Non-pigmented ciliary epithelial cell (primary cell): ENCODE measurements around the gene CHRNG.

Source experiments
- DNase-seq: peaks from one replicate; pipeline ENCODE4 v3.0.0-alpha.2; 2010; ENCODE audit warnings: low read depth

Gene CHRNG

DNA sequence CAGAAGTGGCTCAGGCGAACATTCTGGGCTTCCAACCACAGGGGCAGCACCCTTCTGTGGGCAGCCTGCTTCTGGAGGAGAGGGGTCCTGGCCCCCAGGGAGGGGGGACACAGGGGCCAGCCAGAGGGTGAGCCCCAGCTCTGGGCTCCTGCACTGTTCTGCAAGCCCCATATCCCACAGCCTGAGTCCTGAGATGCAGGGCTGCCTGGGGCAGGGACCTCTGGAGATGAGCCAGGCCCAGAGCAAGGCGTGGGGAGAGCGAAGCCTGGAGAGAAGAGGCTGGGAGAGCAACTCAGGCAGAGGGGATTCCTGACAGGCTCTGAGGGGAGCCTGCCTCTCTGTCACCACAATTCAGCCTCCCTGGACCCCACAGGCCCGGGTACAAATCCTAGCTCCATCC, 32.8 kb upstream of the CHRNG start:
- DNase-seq: no peak

DNA sequence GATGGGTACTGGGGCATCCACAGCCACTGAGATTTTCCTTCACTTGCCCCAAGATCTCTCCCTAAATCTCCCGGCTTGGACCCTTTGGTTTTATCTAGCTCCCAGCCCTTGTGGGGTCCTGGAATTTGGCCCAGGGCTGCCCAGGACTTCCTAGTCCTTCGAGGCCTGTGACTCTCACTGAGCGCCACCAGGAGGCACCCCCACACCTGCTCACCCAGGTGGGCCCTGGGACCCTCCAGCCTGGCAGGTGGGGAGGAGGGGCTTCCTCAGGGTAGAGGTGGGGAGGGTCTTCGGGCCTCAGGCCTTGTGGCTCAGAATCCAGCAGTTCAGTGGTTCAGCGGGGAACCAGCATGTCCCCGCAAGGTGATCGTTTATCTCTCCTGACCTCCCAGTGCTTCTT, 31.2 kb upstream of the CHRNG start:
- no peak for DNase-seq

DNA sequence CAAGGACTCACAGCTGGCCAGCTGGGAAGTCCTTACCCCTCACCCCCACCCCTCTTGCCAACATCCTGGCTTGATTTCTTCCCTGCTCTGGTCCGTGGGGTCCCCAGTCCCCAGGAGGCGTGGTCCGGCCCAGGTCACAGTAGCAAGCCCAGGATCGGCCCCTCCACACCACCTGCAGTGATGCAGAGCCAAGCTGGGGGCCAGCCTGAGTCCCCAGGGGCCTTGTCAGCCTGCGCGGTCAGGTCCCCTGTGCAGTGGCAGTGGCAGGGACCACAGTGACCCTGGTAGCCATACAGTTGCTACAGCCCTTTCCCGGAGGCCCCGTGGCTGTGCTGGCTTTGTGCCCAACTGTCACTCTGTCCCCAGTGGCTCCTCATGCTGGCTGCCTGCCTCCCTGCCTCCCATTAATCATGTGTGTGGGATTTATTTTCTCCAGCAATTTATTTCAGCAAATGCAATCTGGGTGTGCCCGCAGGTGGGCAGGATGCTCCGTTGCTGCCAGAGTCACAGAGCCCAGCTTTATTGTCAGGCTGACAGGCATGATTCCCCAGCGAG, 28.1 kb upstream of the CHRNG start:
- no peak for DNase-seq

DNA sequence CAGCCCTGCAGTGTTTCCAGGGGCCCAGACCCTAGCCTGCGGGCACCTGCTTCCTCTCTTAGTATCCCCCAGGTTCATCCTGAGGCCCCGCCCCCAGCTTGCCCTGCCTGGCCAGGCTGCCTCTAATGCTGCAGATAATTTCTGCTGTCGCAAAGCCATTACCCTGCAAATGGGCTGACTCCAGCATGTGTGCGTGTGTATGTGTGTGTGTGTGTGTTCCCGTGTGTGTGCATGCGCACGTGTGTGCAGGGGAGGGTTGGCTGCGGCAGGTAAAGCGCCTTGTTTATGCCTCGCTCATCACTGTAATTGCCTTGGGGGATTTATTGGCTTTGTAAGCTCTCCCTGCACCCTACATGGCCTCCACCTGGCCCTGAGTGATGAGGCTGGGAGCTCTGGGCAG, 26.9 kb upstream of the CHRNG start:
- DNase-seq: no peak

DNA sequence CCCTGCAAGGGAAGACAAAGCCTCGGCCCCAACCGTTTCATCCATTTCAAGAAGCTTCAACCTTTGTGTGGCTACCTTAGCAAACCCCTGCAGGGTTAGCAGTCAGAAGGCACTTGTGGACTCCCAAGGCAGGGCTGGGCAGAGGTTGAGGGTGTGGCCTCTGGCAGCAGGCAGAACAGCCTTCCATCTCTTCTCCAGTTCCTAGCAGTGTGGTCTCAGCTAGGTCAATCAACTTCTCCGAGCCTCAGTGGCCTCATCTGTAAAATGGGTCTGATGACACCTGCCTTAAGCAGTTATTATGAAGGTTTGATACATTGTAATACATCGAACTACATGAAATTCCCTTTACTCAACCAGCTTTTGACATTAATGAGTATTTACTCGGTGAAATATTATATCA, 26.1 kb upstream of the CHRNG start:
- DNase-seq: no peak

DNA sequence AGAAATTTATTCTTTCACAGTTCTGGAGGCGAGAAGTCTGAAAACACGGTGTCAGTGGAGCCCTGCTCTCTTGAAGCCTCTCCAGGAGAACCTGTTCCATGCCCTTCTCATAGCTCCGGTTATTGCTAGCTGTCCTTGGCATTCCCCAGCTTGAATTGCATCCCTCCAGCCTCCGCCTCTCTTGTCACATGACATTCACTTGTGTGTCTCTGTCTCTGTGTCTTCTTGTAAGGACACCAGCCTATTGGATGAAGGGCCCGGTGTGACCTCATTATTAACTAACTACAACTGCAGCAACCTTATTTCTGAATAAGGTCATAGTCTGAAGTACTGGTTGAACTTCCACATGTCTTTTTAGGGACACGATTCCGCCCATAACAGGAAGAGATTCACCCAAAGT, 23.9 kb upstream of the CHRNG start:
- DNase-seq: no peak

DNA sequence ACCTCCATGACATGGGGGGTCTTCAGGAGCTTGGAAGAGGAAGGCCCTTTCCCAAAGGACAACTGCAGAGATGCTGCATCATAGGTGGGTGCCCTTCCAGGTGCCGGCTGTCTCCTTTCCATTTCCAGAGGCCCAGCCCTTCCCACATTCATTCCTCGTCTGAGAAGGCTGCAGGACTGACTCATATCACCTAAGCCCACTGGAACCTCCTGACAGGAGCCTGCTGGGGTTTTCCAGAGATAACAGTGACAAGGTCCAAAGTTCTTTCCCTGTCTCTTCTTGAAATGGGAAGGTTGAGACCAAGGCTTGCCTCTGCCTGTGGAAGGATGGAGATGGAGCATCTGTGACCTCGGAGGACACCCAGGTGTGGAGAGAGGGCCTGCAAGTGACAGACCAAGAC, 22.9 kb upstream of the CHRNG start:
- DNase-seq: no peak

DNA sequence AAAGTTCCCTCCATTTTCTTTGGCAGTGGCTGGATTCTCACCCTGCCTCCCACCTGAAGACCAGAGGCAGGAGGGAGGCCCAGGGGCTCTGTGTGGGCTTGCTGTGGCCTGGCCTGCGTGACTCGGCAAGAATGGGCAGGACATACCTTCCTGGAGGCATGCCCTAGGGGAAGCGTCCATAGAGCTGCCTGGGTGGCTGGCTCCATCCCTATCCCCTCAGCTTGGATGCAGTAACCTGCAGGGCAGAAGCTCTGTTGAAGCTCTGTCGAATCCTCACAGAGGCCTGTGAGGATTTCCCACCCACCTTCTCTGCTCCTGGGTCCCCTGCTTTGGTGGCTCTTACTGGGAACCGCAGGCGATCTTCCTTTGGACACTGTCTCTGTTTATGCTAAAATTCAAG, 20.6 kb upstream of the CHRNG start:
- no peak for DNase-seq

DNA sequence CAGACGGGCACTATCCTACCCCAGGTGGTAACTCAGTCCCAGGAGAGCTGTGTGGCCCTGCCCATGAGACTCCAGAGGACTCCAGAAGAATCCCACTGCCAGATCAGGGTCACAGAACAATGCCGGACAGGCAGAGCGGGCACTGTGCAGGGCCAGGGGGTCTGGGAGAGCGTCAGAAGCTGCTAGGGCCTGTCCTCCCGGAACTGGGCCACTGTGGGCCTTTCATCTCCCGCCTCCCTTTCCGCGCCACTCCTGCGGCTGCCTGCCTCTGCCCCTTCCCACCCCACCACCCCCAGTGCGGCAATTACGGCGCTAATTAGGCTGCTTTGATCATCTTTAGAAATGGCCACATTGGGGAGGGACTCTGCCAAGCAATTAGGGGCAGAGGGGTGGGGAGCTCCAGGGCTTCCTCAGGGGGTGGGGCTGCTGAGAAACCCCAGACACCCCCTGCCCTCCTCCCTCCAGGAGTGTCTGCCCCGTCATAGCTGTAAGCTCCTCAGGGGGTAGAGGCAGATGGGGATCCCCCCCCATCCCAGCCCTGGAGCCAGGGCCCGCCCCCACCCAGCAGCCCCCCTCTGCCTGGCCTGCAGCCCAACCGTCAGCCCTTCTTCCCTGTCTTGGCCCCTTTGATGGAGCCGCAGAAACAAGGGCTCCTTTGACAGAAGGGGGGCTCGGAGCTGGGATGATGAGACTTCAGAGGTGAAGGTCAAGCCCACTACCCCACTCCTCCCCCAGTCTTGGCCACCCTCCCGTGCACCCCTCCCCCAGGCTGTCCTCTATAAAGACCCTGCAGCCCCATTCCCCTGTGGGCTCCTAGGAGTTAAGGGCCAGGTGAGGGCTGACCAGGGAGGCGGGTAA, 19.7 kb upstream of the CHRNG start, which contains the start of gene PRSS56:
PRSS56 (plus strand) TSS at position 808 of the 858 bp plus-strand sequence. CDS start 211 bp downstream, outside the sequence.
- no peak for DNase-seq

DNA sequence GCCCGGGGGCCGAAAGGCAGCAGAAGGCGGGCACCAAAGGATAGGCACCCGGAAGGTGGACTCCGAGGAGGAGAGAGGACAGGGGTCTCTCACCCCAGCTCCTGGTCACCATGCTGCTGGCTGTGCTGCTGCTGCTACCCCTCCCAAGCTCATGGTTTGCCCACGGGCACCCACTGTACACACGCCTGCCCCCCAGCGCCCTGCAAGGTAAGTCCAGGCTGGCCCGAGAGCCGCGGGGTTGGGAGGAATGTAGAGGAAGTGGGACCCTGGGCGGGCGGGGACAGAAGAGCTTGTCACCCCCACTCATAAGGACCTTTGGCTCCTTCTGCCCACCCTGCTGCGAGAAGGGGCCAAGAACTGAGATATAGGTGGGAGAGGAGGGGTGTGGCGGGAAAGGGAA, 19.0 kb upstream of the CHRNG start:
- no peak for DNase-seq

DNA sequence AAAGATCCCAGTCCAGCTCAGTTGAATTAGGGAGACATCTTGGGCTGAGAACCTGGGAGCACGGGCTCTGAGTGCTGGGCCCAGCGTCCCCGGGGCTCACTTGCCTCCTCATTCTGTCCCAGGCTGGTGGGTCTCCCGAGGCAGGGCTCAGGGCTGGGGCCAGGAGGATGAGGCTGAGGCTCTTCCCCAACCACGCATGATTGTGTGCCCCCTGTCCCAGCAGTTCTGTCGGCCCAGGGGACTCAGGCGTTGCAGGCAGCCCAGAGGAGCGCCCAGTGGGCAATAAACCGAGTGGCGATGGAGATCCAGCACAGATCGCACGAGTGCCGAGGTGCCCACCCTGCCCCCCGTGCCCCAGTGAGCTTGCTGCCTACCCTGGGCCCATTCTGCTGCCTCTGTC, 18.4 kb upstream of the CHRNG start:
- DNase-seq: no peak

DNA sequence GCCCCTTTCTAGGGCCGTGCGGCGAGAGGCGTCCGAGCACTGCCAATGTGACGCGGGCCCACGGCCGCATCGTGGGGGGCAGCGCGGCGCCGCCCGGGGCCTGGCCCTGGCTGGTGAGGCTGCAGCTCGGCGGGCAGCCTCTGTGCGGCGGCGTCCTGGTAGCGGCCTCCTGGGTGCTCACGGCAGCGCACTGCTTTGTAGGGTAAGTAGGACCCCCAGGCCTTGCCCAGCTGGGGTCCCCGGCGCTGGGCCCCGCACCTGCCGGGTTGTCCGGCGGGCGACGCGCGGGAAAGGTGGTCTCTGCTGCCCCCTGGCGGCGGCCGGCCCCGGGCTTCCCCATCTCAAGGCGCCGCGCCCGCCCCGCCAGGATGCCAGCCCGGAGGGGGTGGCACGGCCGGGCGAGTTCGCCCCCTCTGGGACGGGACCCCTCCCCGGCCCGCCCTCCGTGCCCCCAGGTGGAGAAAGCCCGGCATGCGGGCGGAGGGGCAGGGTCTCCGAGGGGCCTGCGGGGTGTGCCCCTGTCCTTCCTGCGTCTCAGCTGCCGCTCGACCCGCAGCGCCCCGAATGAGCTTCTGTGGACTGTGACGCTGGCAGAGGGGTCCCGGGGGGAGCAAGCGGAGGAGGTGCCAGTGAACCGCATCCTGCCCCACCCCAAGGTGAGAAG, 17.4 kb upstream of the CHRNG start:
- no peak for DNase-seq

DNA sequence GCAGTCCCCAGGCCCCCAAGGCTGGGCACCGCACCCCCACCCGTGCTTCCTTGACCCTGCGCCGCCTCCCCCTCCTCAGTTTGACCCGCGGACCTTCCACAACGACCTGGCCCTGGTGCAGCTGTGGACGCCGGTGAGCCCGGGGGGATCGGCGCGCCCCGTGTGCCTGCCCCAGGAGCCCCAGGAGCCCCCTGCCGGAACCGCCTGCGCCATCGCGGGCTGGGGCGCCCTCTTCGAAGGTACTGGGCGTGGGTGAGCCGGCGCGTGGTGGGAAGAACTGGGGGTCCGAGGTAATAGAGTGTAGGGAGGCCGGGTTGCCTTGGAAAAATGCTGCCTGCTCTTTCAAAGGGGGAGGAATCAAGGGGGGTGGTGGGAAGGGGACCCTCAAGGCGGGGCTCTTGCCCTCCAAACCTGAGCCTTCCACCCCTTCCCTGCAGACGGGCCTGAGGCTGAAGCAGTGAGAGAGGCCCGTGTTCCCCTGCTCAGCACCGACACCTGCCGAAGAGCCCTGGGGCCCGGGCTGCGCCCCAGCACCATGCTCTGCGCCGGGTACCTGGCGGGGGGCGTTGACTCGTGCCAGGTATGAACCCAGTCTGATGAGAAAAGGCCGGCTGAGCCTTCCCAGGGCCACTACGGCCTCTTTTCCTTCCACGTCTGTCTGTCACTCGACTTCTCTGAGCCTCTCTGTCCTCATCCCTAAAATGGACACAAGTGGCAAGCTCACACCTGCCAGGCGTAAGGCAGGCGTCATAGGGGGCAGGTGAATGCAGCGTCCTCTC, 16.7 kb upstream of the CHRNG start:
- no peak for DNase-seq

DNA sequence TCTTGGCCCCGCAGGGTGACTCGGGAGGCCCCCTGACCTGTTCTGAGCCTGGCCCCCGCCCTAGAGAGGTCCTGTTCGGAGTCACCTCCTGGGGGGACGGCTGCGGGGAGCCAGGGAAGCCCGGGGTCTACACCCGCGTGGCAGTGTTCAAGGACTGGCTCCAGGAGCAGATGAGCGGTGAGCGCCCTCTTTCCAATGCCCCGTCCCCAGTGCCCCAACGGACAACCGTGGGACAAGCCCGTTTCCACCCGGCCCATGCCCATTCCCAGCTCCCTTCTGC, 16.1 kb upstream of the CHRNG start:
- no peak for DNase-seq

DNA sequence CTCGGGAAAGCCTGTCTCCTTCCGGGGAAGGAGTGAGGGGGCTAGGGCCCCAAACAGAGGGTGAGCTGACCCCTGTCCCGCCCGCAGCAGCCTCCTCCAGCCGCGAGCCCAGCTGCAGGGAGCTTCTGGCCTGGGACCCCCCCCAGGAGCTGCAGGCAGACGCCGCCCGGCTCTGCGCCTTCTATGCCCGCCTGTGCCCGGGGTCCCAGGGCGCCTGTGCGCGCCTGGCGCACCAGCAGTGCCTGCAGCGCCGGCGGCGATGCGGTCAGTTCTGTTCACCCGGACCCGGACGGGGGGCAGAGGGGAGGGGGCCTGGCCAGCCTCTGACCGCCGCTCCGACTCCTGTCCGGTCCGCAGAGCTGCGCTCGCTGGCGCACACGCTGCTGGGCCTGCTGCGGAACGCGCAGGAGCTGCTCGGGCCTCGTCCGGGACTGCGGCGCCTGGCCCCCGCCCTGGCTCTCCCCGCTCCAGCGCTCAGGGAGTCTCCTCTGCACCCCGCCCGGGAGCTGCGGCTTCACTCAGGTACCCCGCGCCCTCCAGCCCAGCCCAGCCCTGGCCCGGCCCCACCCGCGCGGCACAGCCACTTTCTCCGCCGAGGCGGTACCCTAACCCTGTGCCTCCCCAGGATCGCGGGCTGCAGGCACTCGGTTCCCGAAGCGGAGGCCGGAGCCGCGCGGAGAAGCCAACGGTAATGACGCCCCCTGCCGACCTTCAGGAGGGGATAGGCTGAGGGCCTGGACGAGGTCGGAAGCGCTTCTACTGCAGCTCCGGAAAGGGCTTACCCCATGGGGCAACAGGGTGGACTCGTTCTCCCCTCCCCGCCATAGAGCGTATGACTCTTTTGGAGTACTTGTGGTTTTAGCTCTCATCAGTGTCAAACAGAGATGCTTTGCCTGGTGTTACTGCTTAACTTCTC, 15.6 kb upstream of the CHRNG start:
- DNase-seq: no peak

DNA sequence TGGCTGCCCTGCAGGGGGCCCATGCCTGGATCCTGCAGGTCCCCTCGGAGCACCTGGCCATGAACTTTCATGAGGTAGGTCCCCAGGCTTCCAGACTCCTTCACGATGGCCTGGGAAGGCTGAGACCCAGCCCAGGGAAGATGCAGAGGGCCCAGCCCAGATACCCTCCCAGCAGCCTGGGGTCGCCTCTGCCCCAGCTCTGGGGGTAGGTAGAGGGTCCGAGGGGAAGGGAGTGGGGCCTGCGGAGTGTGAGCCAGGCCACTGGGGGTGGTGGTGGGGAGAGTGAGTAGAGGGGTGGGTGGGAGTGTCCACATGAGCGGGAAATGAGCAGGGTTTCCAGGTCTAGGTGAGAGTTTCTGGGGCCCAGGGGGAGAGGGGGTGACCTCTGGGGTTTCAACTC, 14.7 kb upstream of the CHRNG start:
- DNase-seq: no peak

DNA sequence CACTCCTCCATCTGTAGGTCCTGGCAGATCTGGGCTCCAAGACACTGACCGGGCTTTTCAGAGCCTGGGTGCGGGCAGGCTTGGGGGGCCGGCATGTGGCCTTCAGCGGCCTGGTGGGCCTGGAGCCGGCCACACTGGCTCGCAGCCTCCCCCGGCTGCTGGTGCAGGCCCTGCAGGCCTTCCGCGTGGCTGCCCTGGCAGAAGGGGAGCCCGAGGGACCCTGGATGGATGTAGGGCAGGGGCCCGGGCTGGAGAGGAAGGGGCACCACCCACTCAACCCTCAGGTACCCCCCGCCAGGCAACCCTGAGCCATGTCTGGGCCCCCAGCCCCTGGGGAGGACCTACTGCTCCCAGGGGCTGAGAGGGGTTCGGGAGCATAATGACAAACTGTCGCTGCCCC, 14.3 kb upstream of the CHRNG start:
- DNase-seq: no peak

DNA sequence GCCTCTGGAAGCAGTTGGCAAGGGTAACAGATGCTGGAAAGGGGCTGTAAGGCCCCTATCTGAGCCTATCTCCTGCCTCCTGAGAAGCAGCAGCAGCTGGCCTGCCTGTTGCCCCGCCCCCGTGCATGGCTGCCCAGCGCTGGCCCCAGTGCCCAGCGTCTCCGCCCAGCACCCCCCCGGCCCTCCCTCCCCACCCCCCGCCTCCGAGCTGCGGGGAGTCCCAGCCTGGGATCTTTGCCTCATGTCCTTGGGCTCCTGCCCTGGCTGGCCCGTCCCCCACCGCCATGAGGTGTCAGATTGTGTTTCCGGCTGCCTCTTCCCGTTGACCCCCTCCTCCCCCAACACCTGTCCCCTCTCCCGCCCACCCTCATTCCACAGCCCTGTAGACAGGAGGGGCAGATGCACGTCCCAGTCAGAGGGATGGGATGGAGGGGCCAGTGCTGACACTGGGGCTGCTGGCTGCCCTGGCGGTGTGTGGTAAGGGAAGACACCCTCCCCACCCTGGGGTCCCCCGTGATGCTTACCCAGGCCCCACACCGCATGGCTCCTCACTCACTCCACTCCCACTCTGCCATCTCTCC, 13.6 kb upstream of the CHRNG start, which contains the start of gene CHRND:
CHRND (plus strand) TSS at position 370 of the 581 bp plus-strand sequence; CDS start at position 426, 56 bp downstream.
- DNase-seq: no peak

DNA sequence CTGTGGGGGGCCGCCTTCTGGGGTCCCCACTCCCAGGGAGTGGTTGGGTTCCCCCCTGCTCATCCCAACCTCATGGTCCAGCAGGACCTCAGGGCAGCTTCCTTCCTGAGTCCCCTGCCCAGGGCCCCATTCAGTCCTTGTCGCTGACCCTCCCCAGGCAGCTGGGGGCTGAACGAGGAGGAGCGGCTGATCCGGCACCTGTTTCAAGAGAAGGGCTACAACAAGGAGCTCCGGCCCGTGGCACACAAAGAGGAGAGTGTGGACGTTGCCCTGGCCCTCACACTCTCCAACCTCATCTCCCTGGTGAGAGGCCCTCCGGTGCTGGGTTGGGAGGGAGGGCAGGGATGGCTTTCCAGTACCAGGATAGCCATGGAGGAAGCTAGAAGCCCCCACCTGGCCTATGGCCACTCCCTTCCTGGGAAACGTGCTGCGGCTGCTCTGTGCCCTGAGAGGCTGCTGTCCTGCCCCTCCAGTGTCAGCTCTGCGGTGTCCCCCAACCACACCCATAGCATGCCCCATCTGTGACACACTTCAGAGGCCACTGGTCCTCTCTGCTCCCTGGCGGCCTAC, 13.0 kb upstream of the CHRNG start:
- DNase-seq: no peak

DNA sequence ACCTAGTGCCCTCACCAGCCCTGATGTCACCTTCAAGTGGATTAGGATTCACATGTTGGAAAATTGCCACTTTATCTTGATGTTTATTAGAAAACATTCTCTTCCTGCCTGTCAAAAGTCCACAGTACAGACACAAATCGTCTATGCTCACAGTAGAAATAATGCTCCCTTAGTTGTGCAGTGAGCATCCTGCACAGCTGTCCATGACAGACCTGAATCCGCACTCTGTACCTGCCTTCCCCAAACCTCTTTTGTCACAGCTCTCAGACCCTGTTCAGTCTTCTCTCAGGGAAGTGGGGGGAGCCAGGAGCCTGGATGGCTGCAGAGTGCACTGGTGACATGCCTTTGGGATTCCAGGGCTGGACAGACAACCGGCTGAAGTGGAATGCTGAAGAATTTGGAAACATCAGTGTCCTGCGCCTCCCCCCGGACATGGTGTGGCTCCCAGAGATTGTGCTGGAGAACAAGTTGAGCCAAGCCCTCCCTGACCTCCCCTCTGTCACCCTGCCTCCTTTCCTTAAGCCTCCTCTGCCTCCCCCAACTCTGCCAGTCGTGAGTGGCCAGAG, 11.5 kb upstream of the CHRNG start:
- DNase-seq: no peak
